Astrocyte (in vitro differentiated cells and primary cell): ENCODE measurements around the gene FAM78B. TPM values are rescaled to one million over a fixed set of nuclear protein-coding genes. Genes with fewer than 3 reads are reported as not detected.

Experiments
- DNase-seq: peaks from one replicate; pipeline ENCODE4 v3.0.0-alpha.2; 2010; ENCODE audit warnings: low read depth
- FAIRE-seq: peaks from 2 replicates; lab custom pipeline; 2011; peaks lifted over from hg19 to GRCh38; lab: Jason Lieb, UNC
- H2AFZ ChIP-seq: 2 replicates; pipeline ENCODE4 v1.6.0; 2012; ENCODE audit warnings: low read depth, low read length, inconsistent platforms
- H3K27ac ChIP-seq: 2 replicates; pipeline ENCODE4 v1.5.1; 2011; ENCODE audit warnings: low read depth, low read length, inconsistent platforms
- H3K27me3 ChIP-seq: 2 replicates; pipeline ENCODE4 v1.6.0; 2011; ENCODE audit warnings: low read length, inconsistent platforms; ENCODE audit not compliant: insufficient read depth
- H3K36me3 ChIP-seq: 2 replicates; pipeline ENCODE4 v1.5.1; 2011; ENCODE audit warnings: low read length, inconsistent platforms; ENCODE audit not compliant: insufficient read depth
- H3K4me1 ChIP-seq: 2 replicates; pipeline ENCODE4 v1.5.1; 2011; ENCODE audit warnings: low read length, inconsistent platforms; ENCODE audit not compliant: insufficient read depth
- H3K4me2 ChIP-seq: 2 replicates; pipeline ENCODE4 v1.6.0; 2012; ENCODE audit warnings: low read length, inconsistent platforms
- H3K4me3 ChIP-seq: 2 replicates; pipeline ENCODE4 v1.5.1; 2011; ENCODE audit warnings: low read depth, mild to moderate bottlenecking, low read length, inconsistent platforms; ENCODE audit not compliant: insufficient read depth
- H3K79me2 ChIP-seq: 2 replicates; pipeline ENCODE4 v1.6.0; 2012; ENCODE audit warnings: mild to moderate bottlenecking, low read length, inconsistent platforms; ENCODE audit not compliant: insufficient read depth
- H3K9ac ChIP-seq: 2 replicates; pipeline ENCODE4 v1.6.0; 2012; ENCODE audit warnings: mild to moderate bottlenecking, low read length, inconsistent platforms
- H3K9me3 ChIP-seq: 2 replicates; pipeline ENCODE4 v1.5.1; 2012; ENCODE audit warnings: low read depth, mild to moderate bottlenecking, low read length, inconsistent platforms; ENCODE audit not compliant: insufficient read depth
- H4K20me1 ChIP-seq: 2 replicates; pipeline ENCODE4 v1.6.0; 2012; ENCODE audit warnings: low read length, inconsistent platforms; ENCODE audit not compliant: insufficient read depth
- H3K27ac Mint-ChIP-seq: one replicate; pipeline ENCODE4 v1.8.0; 2021; ENCODE audit warnings: mild to moderate bottlenecking, mixed read lengths; ENCODE audit not compliant: unreplicated experiment
- H3K27me3 Mint-ChIP-seq: one replicate; pipeline ENCODE4 v1.8.0; 2021; ENCODE audit warnings: low read depth, mixed read lengths; ENCODE audit not compliant: unreplicated experiment
- H3K36me3 Mint-ChIP-seq: one replicate; pipeline ENCODE4 v1.8.0; 2021; ENCODE audit warnings: low read depth, mixed read lengths; ENCODE audit not compliant: unreplicated experiment
- H3K4me1 Mint-ChIP-seq: one replicate; pipeline ENCODE4 v1.8.0; 2021; ENCODE audit warnings: low read depth, mixed read lengths; ENCODE audit not compliant: unreplicated experiment
- H3K4me3 Mint-ChIP-seq: one replicate; pipeline ENCODE4 v1.8.0; 2021; ENCODE audit warnings: mild to moderate bottlenecking, moderate library complexity, mixed read lengths; ENCODE audit not compliant: unreplicated experiment
- H3K9me3 Mint-ChIP-seq: one replicate; pipeline ENCODE4 v1.8.0; 2021; ENCODE audit warnings: mild to moderate bottlenecking, mixed read lengths; ENCODE audit not compliant: unreplicated experiment
- EZH2 ChIP-seq: IDR thresholded peaks from 2 replicates; pipeline ENCODE4 v1.6.1; 2012; ENCODE audit warnings: mild to moderate bottlenecking, low read length, inconsistent platforms; ENCODE audit not compliant: insufficient read depth
- total RNA-seq: library from RNA; stranded (reverse); gene quantifications from 2 replicates; pipeline ENCODE4 v1.2.1, GENCODE V29; 2021
- TF ChIP-seq, protein P1 (sequence below): IDR thresholded peaks from 2 replicates; pipeline ENCODE4 v1.5.1; 2011; ENCODE audit warnings: low read depth, mild to moderate bottlenecking, inconsistent platforms, low read length, moderate library complexity; ENCODE audit not compliant: insufficient read depth

Gene FAM78B
- total RNA-seq, 1 donor from 2014 or later: 0.20 TPM

DNA sequence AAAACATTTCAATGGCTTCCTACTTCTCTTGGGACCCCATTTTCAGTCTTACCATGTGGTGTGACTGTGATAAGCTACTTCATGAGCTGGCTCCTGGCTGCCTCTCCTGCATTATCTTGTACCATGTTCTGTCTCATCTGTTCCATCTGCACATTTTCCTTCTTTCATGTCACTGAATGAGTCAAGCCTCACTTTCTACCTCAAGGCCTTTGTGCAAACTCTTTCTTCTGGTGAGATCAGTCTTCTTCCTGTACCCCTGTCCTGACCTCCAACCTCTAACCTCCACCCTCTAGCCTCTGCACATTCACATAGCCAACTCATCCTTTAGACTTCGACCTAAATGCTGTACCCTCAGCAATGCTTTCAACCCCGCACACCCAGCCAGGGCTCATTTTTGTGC, 9.6 kb upstream of the FAM78B start:
- no peaks in the 10 kb centered on the region for H3K79me2 ChIP-seq
- no peak for FAIRE-seq
- no peak overlapping the region for H3K27ac Mint-ChIP-seq
- no peaks in the 10 kb centered on the region for H3K9me3 Mint-ChIP-seq
- no peak overlapping the region for H2AFZ ChIP-seq
- H4K20me1 ChIP-seq: no peaks in the 10 kb centered on the region
- DNase-seq: no peak
- no peaks in the 10 kb centered on the region for H3K36me3 ChIP-seq
- no peaks in the 10 kb centered on the region for H3K4me1 Mint-ChIP-seq
- no peaks in the 10 kb centered on the region for H3K36me3 Mint-ChIP-seq
- no peaks in the 10 kb centered on the region for H3K9me3 ChIP-seq
- no peak overlapping the region for H3K4me3 ChIP-seq
- H3K9ac ChIP-seq: no peak overlapping the region
- no peaks in the 10 kb centered on the region for H3K4me1 ChIP-seq
- H3K27ac ChIP-seq: no peak overlapping the region
- no peak overlapping the region for H3K4me2 ChIP-seq
- peaks cover 21% of the 10 kb centered on the region for H3K27me3 Mint-ChIP-seq
- no peak for TF ChIP-seq EZH2
- TF ChIP-seq, protein P1, sequence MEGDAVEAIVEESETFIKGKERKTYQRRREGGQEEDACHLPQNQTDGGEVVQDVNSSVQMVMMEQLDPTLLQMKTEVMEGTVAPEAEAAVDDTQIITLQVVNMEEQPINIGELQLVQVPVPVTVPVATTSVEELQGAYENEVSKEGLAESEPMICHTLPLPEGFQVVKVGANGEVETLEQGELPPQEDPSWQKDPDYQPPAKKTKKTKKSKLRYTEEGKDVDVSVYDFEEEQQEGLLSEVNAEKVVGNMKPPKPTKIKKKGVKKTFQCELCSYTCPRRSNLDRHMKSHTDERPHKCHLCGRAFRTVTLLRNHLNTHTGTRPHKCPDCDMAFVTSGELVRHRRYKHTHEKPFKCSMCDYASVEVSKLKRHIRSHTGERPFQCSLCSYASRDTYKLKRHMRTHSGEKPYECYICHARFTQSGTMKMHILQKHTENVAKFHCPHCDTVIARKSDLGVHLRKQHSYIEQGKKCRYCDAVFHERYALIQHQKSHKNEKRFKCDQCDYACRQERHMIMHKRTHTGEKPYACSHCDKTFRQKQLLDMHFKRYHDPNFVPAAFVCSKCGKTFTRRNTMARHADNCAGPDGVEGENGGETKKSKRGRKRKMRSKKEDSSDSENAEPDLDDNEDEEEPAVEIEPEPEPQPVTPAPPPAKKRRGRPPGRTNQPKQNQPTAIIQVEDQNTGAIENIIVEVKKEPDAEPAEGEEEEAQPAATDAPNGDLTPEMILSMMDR: no peak
- no peaks in the 10 kb centered on the region for H3K27me3 ChIP-seq
- H3K4me3 Mint-ChIP-seq: no peak overlapping the region

DNA sequence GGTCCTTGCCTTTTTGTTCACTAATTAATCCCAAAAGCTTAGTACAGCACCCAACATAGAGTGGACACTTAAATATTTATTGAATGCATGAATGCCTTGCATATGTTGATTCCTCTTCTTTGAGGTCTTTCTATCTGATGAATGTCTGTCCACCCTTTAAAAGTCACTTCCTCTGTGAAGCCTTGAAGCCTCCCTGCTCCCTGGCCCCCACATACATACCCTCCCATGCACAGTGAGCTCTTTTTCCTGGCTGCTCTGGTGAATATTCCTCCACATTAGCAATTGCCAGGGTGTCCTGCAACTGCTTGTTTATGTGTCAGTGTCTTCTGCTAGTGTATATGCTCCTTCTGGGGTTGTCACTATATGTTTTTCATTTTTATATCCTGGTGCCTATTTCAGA, 8.2 kb upstream of the FAM78B start:
- no peaks in the 10 kb centered on the region for H3K36me3 ChIP-seq
- no peak overlapping the region for H3K27ac Mint-ChIP-seq
- no peak overlapping the region for H3K27ac ChIP-seq
- H3K27me3 Mint-ChIP-seq: peaks cover 23% of the 10 kb centered on the region
- no peak for TF ChIP-seq EZH2
- TF ChIP-seq, protein P1: no peak
- H3K4me3 Mint-ChIP-seq: no peak overlapping the region
- H4K20me1 ChIP-seq: no peaks in the 10 kb centered on the region
- H3K79me2 ChIP-seq: no peaks in the 10 kb centered on the region
- H3K36me3 Mint-ChIP-seq: no peaks in the 10 kb centered on the region
- no peaks in the 10 kb centered on the region for H3K4me1 ChIP-seq
- no peak overlapping the region for H3K4me3 ChIP-seq
- DNase-seq (no peak), FAIRE-seq (no peak)
- H3K27me3 ChIP-seq: peaks cover 2% of the 10 kb centered on the region
- H3K9me3 Mint-ChIP-seq: no peaks in the 10 kb centered on the region
- H3K4me2 ChIP-seq: no peak overlapping the region
- no peak overlapping the region for H3K9ac ChIP-seq
- H3K4me1 Mint-ChIP-seq: no peaks in the 10 kb centered on the region
- no peak overlapping the region for H2AFZ ChIP-seq
- H3K9me3 ChIP-seq: no peaks in the 10 kb centered on the region

DNA sequence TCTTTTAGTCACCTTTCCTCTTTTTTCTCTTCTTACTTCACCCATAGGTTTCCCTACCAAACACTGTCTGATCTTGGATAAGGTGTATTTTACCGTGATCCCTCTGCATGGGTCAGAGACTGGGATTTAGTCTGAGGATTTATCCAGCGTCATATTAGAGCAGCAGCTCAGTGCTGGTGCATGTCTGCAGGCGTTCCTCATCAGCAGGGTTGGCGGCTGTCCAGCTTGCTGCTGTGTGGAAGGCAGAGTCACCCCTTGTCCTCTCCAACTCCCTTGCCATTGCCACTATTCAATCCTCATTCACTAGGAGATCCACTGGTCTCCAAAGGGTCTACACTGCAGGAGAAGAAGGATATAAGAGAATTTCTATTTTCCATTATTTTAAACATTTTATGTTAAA, 7.3 kb upstream of the FAM78B start:
- Histone ChIP-seq H3K36me3 (no peaks in the 10 kb centered on the region), H3K27ac (no peak overlapping the region), H3K9me3 (no peaks in the 10 kb centered on the region), H3K4me2 (no peak overlapping the region), H2AFZ (no peak overlapping the region), H3K79me2 (no peaks in the 10 kb centered on the region), H3K4me3 (no peak overlapping the region), H4K20me1 (no peaks in the 10 kb centered on the region), H3K4me1 (no peaks in the 10 kb centered on the region), H3K9ac (no peak overlapping the region), H3K27me3 (peaks cover 2% of the 10 kb centered on the region)
- H3K36me3 Mint-ChIP-seq: no peaks in the 10 kb centered on the region
- H3K4me1 Mint-ChIP-seq: no peaks in the 10 kb centered on the region
- H3K4me3 Mint-ChIP-seq: no peak overlapping the region
- no peak overlapping the region for H3K27ac Mint-ChIP-seq
- FAIRE-seq: no peak
- H3K9me3 Mint-ChIP-seq: no peaks in the 10 kb centered on the region
- TF ChIP-seq, protein P1: no peak
- no peak for TF ChIP-seq EZH2
- H3K27me3 Mint-ChIP-seq: peaks cover 23% of the 10 kb centered on the region
- DNase-seq: no peak
